Fibroblast of villous mesenchyme (primary cell): ENCODE measurements around the gene RAB11FIP3. TPM values are rescaled to one million over a fixed set of nuclear protein-coding genes. Genes with fewer than 3 reads are reported as not detected.
A peak's percentile ranks its signal among the peaks of the same experiment; 100 is the strongest.

Experiments
- DNase-seq: peaks from one replicate; pipeline ENCODE4 v3.0.0-alpha.2; 2010; ENCODE audit warnings: low read depth
- H3K4me3 ChIP-seq: 2 replicates; pipeline ENCODE4 v1.5.1; 2011; ENCODE audit warnings: low read depth, mild to moderate bottlenecking, low read length
- CTCF ChIP-seq: IDR thresholded peaks from 2 replicates; pipeline ENCODE4 v1.5.1; 2012; ENCODE audit warnings: low read depth, mild to moderate bottlenecking, low read length; ENCODE audit not compliant: insufficient read depth
- total RNA-seq: library from RNA; depleted of rRNA; stranded (reverse); fragments of >200 nt; gene quantifications from 2 replicates; pipeline ENCODE4 v1.2.3, GENCODE V29; 2012

RAB11FIP3 gene
- total RNA-seq, 1 donor = 19.4 TPM

DNA sequence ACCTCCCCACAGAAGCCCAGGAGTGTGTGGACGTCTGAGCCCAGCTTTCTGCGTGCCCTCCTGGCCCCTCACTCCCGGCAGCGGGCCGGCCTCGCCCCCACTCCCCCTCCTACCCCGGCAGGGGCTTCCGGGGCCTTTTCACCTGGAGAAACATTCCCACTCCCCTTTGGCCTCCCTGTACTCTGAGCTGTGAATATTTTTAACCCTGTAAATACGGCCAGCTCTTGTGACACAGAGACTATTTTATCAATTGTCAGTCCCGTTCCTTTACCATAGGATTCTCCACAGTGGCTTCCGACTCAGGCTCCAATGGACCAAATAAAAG lies 128.8 kb downstream of the RAB11FIP3 start:
- no peak for DNase-seq
- no peak for TF ChIP-seq CTCF
- H3K4me3 ChIP-seq = no peak overlapping the region

GRCh38 chr16:554640-555365 lies 129.4 kb downstream of the RAB11FIP3 start:
- TF ChIP-seq CTCF = no peak
- H3K4me3 ChIP-seq = no peak overlapping the region
- DNase-seq = peak; percentile 46

- no peak for DNase-seq
- H3K4me3 ChIP-seq = no peak overlapping the region
- TF ChIP-seq CTCF = no peak
These were observed 130.4 kb downstream of the RAB11FIP3 start for GRCh38 chr16:555528-556473.

DNA sequence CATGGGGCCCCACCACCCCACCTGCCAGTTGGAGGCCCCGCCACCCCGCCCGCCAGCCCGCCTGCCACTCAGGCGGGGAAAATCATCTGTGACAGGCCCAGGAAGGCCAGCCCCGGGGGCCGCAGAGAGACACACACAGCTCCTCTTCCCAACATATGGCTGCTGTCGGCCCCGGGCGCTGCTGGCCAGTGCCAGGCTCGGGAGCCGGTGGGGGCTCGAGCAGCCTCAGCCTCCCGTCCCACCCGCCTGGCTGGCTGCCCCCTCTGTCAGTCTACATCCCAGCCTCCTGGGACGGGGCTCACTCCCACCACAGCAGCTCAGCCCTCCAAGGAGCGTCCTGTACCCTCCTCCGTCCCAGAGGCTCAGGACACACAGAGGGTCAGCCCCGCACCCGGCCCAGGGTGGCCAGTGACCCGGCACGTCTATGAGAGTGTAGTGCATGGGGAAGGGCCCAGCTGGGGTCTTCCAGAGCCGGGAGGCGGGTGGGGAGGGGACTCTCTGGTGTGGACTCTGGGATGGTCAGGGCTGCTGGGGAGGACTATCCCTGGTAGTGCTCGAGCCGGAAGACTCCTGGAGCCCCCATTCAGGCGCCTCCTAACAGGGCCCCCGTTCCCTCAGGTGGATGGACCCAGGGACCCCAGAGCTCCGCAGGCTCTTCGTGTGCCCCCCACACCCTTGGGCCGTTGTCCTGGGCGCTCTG lies 131.2 kb downstream of the RAB11FIP3 start:
- TF ChIP-seq CTCF = no peak
- no peak for DNase-seq
- no peak overlapping the region for H3K4me3 ChIP-seq

DNA sequence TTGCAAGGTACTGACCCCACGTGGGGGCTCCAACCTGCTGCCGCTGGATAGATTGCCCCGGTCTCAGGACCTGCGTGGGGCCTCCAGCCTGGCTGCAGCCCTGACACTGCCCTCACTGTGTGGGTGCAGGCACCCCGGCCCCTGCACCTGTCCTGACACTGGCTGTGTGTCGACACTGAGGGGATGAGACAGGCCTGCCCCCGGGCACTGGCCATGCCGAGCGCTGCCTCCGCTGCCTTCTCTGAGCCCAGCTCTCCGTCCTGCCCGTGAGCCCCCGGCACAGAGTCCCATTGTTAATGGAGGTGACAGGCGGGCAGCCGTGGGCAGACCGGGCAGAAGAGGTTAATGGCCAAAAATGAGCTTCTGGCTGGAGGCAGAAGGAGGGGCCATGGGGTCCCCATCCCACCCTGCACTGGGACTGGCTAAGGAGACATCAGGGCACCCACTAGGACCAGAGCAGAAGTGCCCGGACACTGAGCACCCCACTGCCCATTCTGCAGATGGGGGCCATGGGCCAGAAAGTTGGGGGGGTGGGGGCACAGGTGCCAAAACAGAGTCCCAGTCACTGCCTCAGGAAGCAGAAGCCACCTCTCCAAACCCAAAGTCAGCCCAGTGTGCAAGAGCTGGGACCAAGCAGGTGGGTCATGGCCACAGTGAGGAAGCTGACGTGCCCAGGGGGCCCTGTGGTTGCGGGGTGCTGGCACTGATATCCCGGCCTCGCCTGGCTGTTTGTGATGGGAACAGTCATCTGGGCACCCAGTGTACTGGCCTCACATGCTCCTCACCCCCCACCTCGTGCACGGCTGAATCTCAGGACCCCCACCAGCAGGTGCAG lies 132.2 kb downstream of the RAB11FIP3 start:
- no peak for DNase-seq
- TF ChIP-seq CTCF = no peak
- no peak overlapping the region for H3K4me3 ChIP-seq
